Suppressor macrophage treated with lipopolysaccharide for 1 hour (primary cell): ENCODE results near the gene ADAMTS7.
"Not testable (repeated sequence)": the region's sequence is repeated elsewhere in the genome, so short reads cannot be mapped to it uniquely, and the experiment has no call there.

ENCODE experiments used
- DNase-seq, 3 donors: peaks; one replicate each; pipeline ENCODE4 v3.0.0-alpha.2; 2020 to 2022

The ADAMTS7 gene

GRCh38 chr15:78752492-78753358 lies 58.5 kb downstream of the ADAMTS7 start:
- DNase-seq: no peak

- DNase-seq: no peak
Measured at GRCh38 chr15:78751602-78751979, 59.7 kb downstream of the ADAMTS7 start.

GRCh38 chr15:78750974-78751601 lies 60.2 kb downstream of the ADAMTS7 start:
- DNase-seq: peak; percentile 91 to 97 (median 93)

GRCh38 chr15:78750566-78750965 lies 60.7 kb downstream of the ADAMTS7 start:
- DNase-seq: no peak

- DNase-seq: no peak
Measured at GRCh38 chr15:78749831-78750230, 61.4 kb downstream of the ADAMTS7 start.

- not testable (repeated sequence) for DNase-seq
Measured at GRCh38 chr15:78747877-78748276, 63.4 kb downstream of the ADAMTS7 start.

GRCh38 chr15:78741674-78742073 lies 69.6 kb downstream of the ADAMTS7 start:
- not testable (repeated sequence) for DNase-seq

- DNase-seq: no peak
Measured at GRCh38 chr15:78740904-78741274, 70.4 kb downstream of the ADAMTS7 start.

- peak; percentile 68 to 93 (median 70) for DNase-seq
Measured at GRCh38 chr15:78739996-78740903, 71.0 kb downstream of the ADAMTS7 start.

- no peak for DNase-seq
Measured at GRCh38 chr15:78739206-78739605, 72.1 kb downstream of the ADAMTS7 start.

- peak; percentile 56 to 80 (median 77) for DNase-seq
Measured at GRCh38 chr15:78737931-78738558, 73.2 kb downstream of the ADAMTS7 start.

- DNase-seq: no peak
Measured at GRCh38 chr15:78737187-78737820, 74.0 kb downstream of the ADAMTS7 start.

GRCh38 chr15:78736286-78736685 lies 75.0 kb downstream of the ADAMTS7 start:
- DNase-seq: not testable (repeated sequence)

GRCh38 chr15:78734451-78735064 lies 76.7 kb downstream of the ADAMTS7 start:
- DNase-seq: no peak

GRCh38 chr15:78732634-78733033 lies 78.6 kb downstream of the ADAMTS7 start:
- no peak for DNase-seq

GRCh38 chr15:78730955-78731354 lies 80.3 kb downstream of the ADAMTS7 start:
- DNase-seq: no peak

- not testable (repeated sequence) for DNase-seq
Measured at GRCh38 chr15:78728427-78728826, 82.8 kb downstream of the ADAMTS7 start.

GRCh38 chr15:78727561-78727960 lies 83.7 kb downstream of the ADAMTS7 start:
- DNase-seq: no peak

GRCh38 chr15:78726870-78727551 lies 84.3 kb downstream of the ADAMTS7 start:
- peak; percentile 47 to 64 (median 50) for DNase-seq

- not testable (repeated sequence) for DNase-seq
Measured at GRCh38 chr15:78719819-78720450, 91.3 kb downstream of the ADAMTS7 start.

- DNase-seq: no peak
Measured at GRCh38 chr15:78718837-78719236, 92.4 kb downstream of the ADAMTS7 start.
